Pons (tissue), 1 donor: Measurements from ENCODE around the gene IQSEC3.

Source experiments
- DNase-seq: peaks from one replicate; pipeline ENCODE4 v3.0.0-alpha.2; 2016; ENCODE audit warnings: low spot score

The IQSEC3 gene

GRCh38 chr12:138898-139534 is 72.4 kb downstream of the IQSEC3 start:
- DNase-seq, result no peak

- DNase-seq, result no peak
Measured at GRCh38 chr12:139585-139984, 73.0 kb downstream of the IQSEC3 start.

- DNase-seq, result no peak
Measured at GRCh38 chr12:140162-140561, 73.6 kb downstream of the IQSEC3 start.

GRCh38 chr12:143964-144649 is 77.5 kb downstream of the IQSEC3 start:
- DNase-seq, result peak; percentile 8

- no peak for DNase-seq
Measured at GRCh38 chr12:144650-145284, 78.2 kb downstream of the IQSEC3 start.

GRCh38 chr12:145369-145960 is 78.9 kb downstream of the IQSEC3 start:
- no peak for DNase-seq

GRCh38 chr12:147242-147641 is 80.7 kb downstream of the IQSEC3 start:
- DNase-seq, result no peak

GRCh38 chr12:148676-149416 is 82.3 kb downstream of the IQSEC3 start:
- DNase-seq, result no peak

GRCh38 chr12:151579-151978 is 85.0 kb downstream of the IQSEC3 start:
- DNase-seq, result no peak

GRCh38 chr12:152440-152839 is 85.9 kb downstream of the IQSEC3 start:
- no peak for DNase-seq

GRCh38 chr12:153080-153746 is 86.6 kb downstream of the IQSEC3 start:
- DNase-seq, result peak; percentile 7

- no peak for DNase-seq
Measured at GRCh38 chr12:154058-154457, 87.5 kb downstream of the IQSEC3 start.

GRCh38 chr12:155006-155405 is 88.4 kb downstream of the IQSEC3 start:
- DNase-seq, result no peak

GRCh38 chr12:155646-156045 is 89.1 kb downstream of the IQSEC3 start:
- no peak for DNase-seq

GRCh38 chr12:156945-157344 is 90.4 kb downstream of the IQSEC3 start:
- no peak for DNase-seq

GRCh38 chr12:157644-158043 is 91.1 kb downstream of the IQSEC3 start:
- DNase-seq, result no peak

GRCh38 chr12:159156-159782 is 92.7 kb downstream of the IQSEC3 start:
- no peak for DNase-seq

GRCh38 chr12:160858-161257 is 94.3 kb downstream of the IQSEC3 start:
- DNase-seq, result no peak

- DNase-seq, result no peak
Measured at GRCh38 chr12:161823-162222, 95.3 kb downstream of the IQSEC3 start.

GRCh38 chr12:162467-163307 is 96.1 kb downstream of the IQSEC3 start:
- no peak for DNase-seq
